GM06990 (cell line): ENCODE results near the gene HPDL.

Experiments used
- DNase-seq: peaks from one replicate; pipeline ENCODE4 v3.0.0-alpha.2; 2011; ENCODE audit not compliant: insufficient read length; ENCODE audit errors: extremely low read depth
- H3K27me3 ChIP-seq: replicated peaks from 2 replicates; pipeline ENCODE4 v1.6.0; 2011; ENCODE audit warnings: low read length; ENCODE audit not compliant: control insufficient read depth, insufficient read depth
- H3K36me3 ChIP-seq: 2 replicates; pipeline ENCODE4 v1.5.1; 2011; ENCODE audit warnings: low read length; ENCODE audit not compliant: control insufficient read depth, insufficient read depth
- H3K4me3 ChIP-seq: replicated peaks from 2 replicates; pipeline ENCODE4 v1.5.1; 2011; ENCODE audit warnings: low read depth, mild to moderate bottlenecking, control low read depth, low read length
- CTCF ChIP-seq: IDR thresholded peaks from 2 replicates; pipeline ENCODE4 v1.5.1; 2011; ENCODE audit warnings: low read length, control low read depth, mild to moderate bottlenecking, inconsistent platforms; ENCODE audit not compliant: insufficient read depth, poor library complexity, severe bottlenecking

HPDL gene

GRCh38 chr1:45304311-45305081 lies 22.2 kb upstream of the HPDL start:
- H3K27me3 ChIP-seq = no peaks in the 10 kb centered on the region
- no peak for TF ChIP-seq CTCF
- DNase-seq = peak; percentile 50
- no peaks in the 10 kb centered on the region for H3K36me3 ChIP-seq
- peak overlapping the region; percentile 80 for H3K4me3 ChIP-seq

- Histone ChIP-seq H3K27me3 (no peaks in the 10 kb centered on the region), H3K4me3 (no peak overlapping the region), H3K36me3 (no peaks in the 10 kb centered on the region)
- no peak for TF ChIP-seq CTCF
- no peak for DNase-seq
Observed at GRCh38 chr1:45305231-45305630, 21.5 kb upstream of the HPDL start.

- Histone ChIP-seq H3K4me3 (peak overlapping the region; percentile 14), H3K36me3 (no peaks in the 10 kb centered on the region), H3K27me3 (no peaks in the 10 kb centered on the region)
- peak; percentile 59 for DNase-seq
- TF ChIP-seq CTCF = no peak
Observed at GRCh38 chr1:45306319-45306718, 20.4 kb upstream of the HPDL start.

- no peak for TF ChIP-seq CTCF
- Histone ChIP-seq H3K27me3 (no peaks in the 10 kb centered on the region), H3K36me3 (no peaks in the 10 kb centered on the region), H3K4me3 (no peak overlapping the region)
- no peak for DNase-seq
Observed at GRCh38 chr1:45306905-45307304, 19.8 kb upstream of the HPDL start.

- Histone ChIP-seq H3K27me3 (no peaks in the 10 kb centered on the region), H3K4me3 (no peak overlapping the region), H3K36me3 (no peaks in the 10 kb centered on the region)
- no peak for TF ChIP-seq CTCF
- no peak for DNase-seq
Observed at GRCh38 chr1:45314266-45314665, 12.4 kb upstream of the HPDL start.
